Peyer's patch (tissue), 4 donors: ENCODE data around the gene STK24. TPM values are rescaled to one million over a fixed set of nuclear protein-coding genes. Genes with fewer than 3 reads are reported as not detected.

Experiments
- total RNA-seq, 4 donors: library from RNA; depleted of rRNA; stranded (reverse); fragments of >200 nt; gene quantifications; one replicate each; pipeline ENCODE4 v1.1.0, GENCODE V29; 2016

Gene STK24
- total RNA-seq, 4 donors from 2014 or later = 84.2 to 137 (median 119) TPM

Other genes starting within 250 kb of the STK24 start
- 100 to 1,000 TPM in 3 of 4 donors, 1 to 10 TPM in 1; 4.1 to 732 (median 555) TPM for gene SLC15A1, start 175.6 kb upstream of the STK24 start, total RNA-seq